Measurements from ENCODE around the gene OR4D2. TPM values are rescaled to one million over a fixed set of nuclear protein-coding genes. Genes with fewer than 3 reads are reported as not detected.

The OR4D2 gene
- total RNA-seq, 1 donor from 2014 or later = not detected

GRCh38 chr17:58184308-58184985, 17.7 kb downstream of the OR4D2 start:
- no peak overlapping the region for H3K27ac Mint-ChIP-seq (ENCODE audit: unreplicated experiment)
- DNase-seq (ENCODE audit: low spot score) = no peak
- H3K27me3 Mint-ChIP-seq (ENCODE audit: unreplicated experiment) = peaks cover 7% of the 10 kb centered on the region
- TF ChIP-seq CTCF (IDR thresholded peaks at IDR 0.05; ENCODE audit: unreplicated experiment) = no peak
- no peak overlapping the region for H3K4me3 Mint-ChIP-seq (ENCODE audit: unreplicated experiment)
- H3K4me1 Mint-ChIP-seq (ENCODE audit: unreplicated experiment) = peaks cover 3% of the 10 kb centered on the region
- H3K9me3 Mint-ChIP-seq (ENCODE audit: unreplicated experiment) = no peaks in the 10 kb centered on the region
- H3K36me3 Mint-ChIP-seq (ENCODE audit: low read depth, unreplicated experiment) = no peaks in the 10 kb centered on the region

GRCh38 chr17:58184986-58185761, 18.4 kb downstream of the OR4D2 start:
- Mint-ChIP-seq H3K9me3 (ENCODE audit: unreplicated experiment) (no peaks in the 10 kb centered on the region), H3K4me1 (ENCODE audit: unreplicated experiment) (peaks cover 3% of the 10 kb centered on the region), H3K27ac (ENCODE audit: unreplicated experiment) (no peak overlapping the region), H3K4me3 (ENCODE audit: unreplicated experiment) (no peak overlapping the region), H3K27me3 (ENCODE audit: unreplicated experiment) (peaks cover 7% of the 10 kb centered on the region), H3K36me3 (ENCODE audit: low read depth, unreplicated experiment) (no peaks in the 10 kb centered on the region)
- DNase-seq (ENCODE audit: low spot score) = no peak
- TF ChIP-seq CTCF (IDR thresholded peaks at IDR 0.05; ENCODE audit: unreplicated experiment) = no peak

GRCh38 chr17:58186591-58186990, 19.8 kb downstream of the OR4D2 start:
- Mint-ChIP-seq H3K36me3 (ENCODE audit: low read depth, unreplicated experiment) (no peaks in the 10 kb centered on the region), H3K4me3 (ENCODE audit: unreplicated experiment) (no peak overlapping the region), H3K27ac (ENCODE audit: unreplicated experiment) (peak overlapping the region; percentile 72), H3K4me1 (ENCODE audit: unreplicated experiment) (peaks cover 3% of the 10 kb centered on the region), H3K27me3 (ENCODE audit: unreplicated experiment) (no peaks in the 10 kb centered on the region), H3K9me3 (ENCODE audit: unreplicated experiment) (no peaks in the 10 kb centered on the region)
- DNase-seq (ENCODE audit: low spot score) = no peak
- TF ChIP-seq CTCF (IDR thresholded peaks at IDR 0.05; ENCODE audit: unreplicated experiment) = no peak

DNA sequence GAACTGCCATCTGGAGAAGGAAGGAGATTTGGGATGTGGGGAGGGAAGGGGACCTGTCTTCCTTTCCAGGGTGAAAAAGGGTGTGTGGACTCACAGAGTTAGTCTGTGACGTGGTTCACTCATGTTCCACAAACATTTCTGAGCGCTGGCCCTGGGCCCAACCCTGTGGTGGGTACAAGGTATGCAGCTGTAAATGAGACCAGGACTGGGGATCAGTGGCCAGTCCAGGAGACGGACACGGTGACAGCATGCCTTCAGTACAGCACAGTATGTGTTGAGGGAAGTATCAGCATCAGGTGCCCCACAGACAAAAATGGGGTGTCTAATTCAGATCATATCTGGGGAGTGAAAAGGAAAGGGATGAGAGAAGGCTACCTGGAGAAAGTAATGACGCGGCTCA, 20.3 kb downstream of the OR4D2 start:
- DNase-seq (ENCODE audit: low spot score) = no peak
- Mint-ChIP-seq H3K27ac (ENCODE audit: unreplicated experiment) (no peak overlapping the region), H3K4me1 (ENCODE audit: unreplicated experiment) (peaks cover 3% of the 10 kb centered on the region), H3K9me3 (ENCODE audit: unreplicated experiment) (no peaks in the 10 kb centered on the region), H3K4me3 (ENCODE audit: unreplicated experiment) (no peak overlapping the region), H3K36me3 (ENCODE audit: low read depth, unreplicated experiment) (no peaks in the 10 kb centered on the region), H3K27me3 (ENCODE audit: unreplicated experiment) (no peaks in the 10 kb centered on the region)
- TF ChIP-seq CTCF (IDR thresholded peaks at IDR 0.05; ENCODE audit: unreplicated experiment) = no peak

DNA sequence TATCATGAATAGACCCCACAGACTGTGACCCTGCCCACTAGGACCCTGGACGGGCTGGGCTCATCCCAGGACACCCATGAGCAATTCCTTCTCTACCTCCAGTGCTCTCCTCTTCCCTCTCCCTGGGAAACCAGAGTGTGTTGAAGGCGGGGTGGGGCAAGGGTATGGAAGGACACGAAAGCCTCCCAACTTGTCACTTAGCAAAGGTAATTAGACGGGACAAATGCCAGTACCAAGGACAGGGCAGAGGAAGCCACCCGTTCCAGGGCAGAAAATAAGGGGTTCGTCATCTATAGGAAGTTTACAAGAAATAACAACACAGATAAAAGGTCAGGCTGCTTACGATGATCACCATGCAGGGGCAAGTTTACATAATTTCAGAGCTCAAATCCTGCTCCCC, 20.9 kb downstream of the OR4D2 start:
- no peak overlapping the region for H3K27ac Mint-ChIP-seq (ENCODE audit: unreplicated experiment)
- peaks cover 3% of the 10 kb centered on the region for H3K4me1 Mint-ChIP-seq (ENCODE audit: unreplicated experiment)
- H3K36me3 Mint-ChIP-seq (ENCODE audit: low read depth, unreplicated experiment) = no peaks in the 10 kb centered on the region

More for the DNA sequence above, 20.9 kb downstream of the OR4D2 start:
- Mint-ChIP-seq H3K9me3 (ENCODE audit: unreplicated experiment) (no peaks in the 10 kb centered on the region), H3K4me3 (ENCODE audit: unreplicated experiment) (no peak overlapping the region), H3K27me3 (ENCODE audit: unreplicated experiment) (no peaks in the 10 kb centered on the region)
- TF ChIP-seq CTCF (IDR thresholded peaks at IDR 0.05; ENCODE audit: unreplicated experiment) = no peak
- DNase-seq (ENCODE audit: low spot score) = no peak

All from endothelial cell (in vitro differentiated cells).